H1 (cell line): ENCODE measurements around the gene RPS6KA2. TPM values are rescaled to one million over a fixed set of nuclear protein-coding genes. Genes with fewer than 3 reads are reported as not detected.

Source experiments
- CTCF ChIA-PET: fragments of 300-600 bp; sonication (Branson Sonifier 250); formaldehyde crosslinking; loops from one replicate; lab custom pipeline; 2021; ENCODE audit not compliant: partially characterized antibody; lab: Charles Lee
- POLR2A ChIA-PET: fragments of 300-600 bp; sonication (Branson Sonifier 250); formaldehyde crosslinking; loops from one replicate; lab custom pipeline; 2021; ENCODE audit warnings: inconsistent platforms; ENCODE audit not compliant: partially characterized antibody; lab: Charles Lee
- DNase-seq, 2 experiments: peaks; one replicate each; pipeline versions ENCODE4 v3.0.0 to v3.0.0-alpha.2; 2010 to 2022; ENCODE audit warnings: low spot score in 2 of 2, low read depth in 1 of 2, mixed read lengths in 1 of 2
- FAIRE-seq: peaks from 2 replicates; lab custom pipeline; 2011; peaks lifted over from hg19 to GRCh38; lab: Jason Lieb, UNC
- H2AFZ ChIP-seq: 2 replicates; pipeline ENCODE4 v1.8.1; 2012; ENCODE audit warnings: low read length, inconsistent platforms
- H2AK5ac ChIP-seq: 2 replicates; pipeline ENCODE4 v1.6.1; 2013; ENCODE audit warnings: low read depth, low read length
- H2BK120ac ChIP-seq: replicated peaks from 2 replicates; pipeline ENCODE3; 2013; ENCODE audit warnings: low read depth, low read length, inconsistent platforms
- H2BK12ac ChIP-seq: 2 replicates; pipeline ENCODE4 v1.6.1; 2013; ENCODE audit warnings: low read depth, low read length
- H2BK15ac ChIP-seq: 2 replicates; pipeline ENCODE4 v1.6.1; 2013; ENCODE audit warnings: low read length
- H2BK20ac ChIP-seq: 2 replicates; pipeline ENCODE4 v1.6.1; 2013; ENCODE audit warnings: low read length
- H2BK5ac ChIP-seq: 2 replicates; pipeline ENCODE4 v1.6.1; 2013; ENCODE audit warnings: low read depth, low read length
- H3K14ac ChIP-seq: 2 replicates; pipeline ENCODE4 v1.6.1; 2013; ENCODE audit warnings: inconsistent platforms; ENCODE audit not compliant: insufficient read length
- H3K18ac ChIP-seq: 2 replicates; pipeline ENCODE4 v1.6.1; 2013; ENCODE audit warnings: low read length; ENCODE audit errors: extremely low read depth
- H3K23ac ChIP-seq: 2 replicates; pipeline ENCODE4 v1.6.1; 2013; ENCODE audit warnings: inconsistent platforms; ENCODE audit not compliant: insufficient read length
- H3K23me2 ChIP-seq: 2 replicates; pipeline ENCODE4 v1.6.1; 2013; ENCODE audit warnings: low read depth, low read length
- H3K27ac ChIP-seq: 2 replicates; pipeline ENCODE4 v1.6.1; 2011; ENCODE audit warnings: low read depth, low read length, inconsistent platforms
- H3K27me3 ChIP-seq, 4 experiments: replicated peaks in 1 of 4; 1 replicate in 1 of 4; 2 replicates in 3 of 4; pipeline versions ENCODE4 v1.6.1 to v1.8.1; 2011 to 2013; ENCODE audit warnings: low read length in 3 of 4, mild to moderate bottlenecking in 3 of 4, inconsistent platforms in 2 of 4, mixed read lengths in 2 of 4, moderate library complexity in 1 of 4; ENCODE audit not compliant: control insufficient read depth in 3 of 4, insufficient read depth in 3 of 4; ENCODE audit errors: extremely low read depth in 1 of 4
- H3K36me3 ChIP-seq, 4 experiments: 2 replicates each; pipeline versions ENCODE4 v1.6.1 to v1.8.1; 2011 to 2013; ENCODE audit warnings: mild to moderate bottlenecking in 4 of 4, low read length in 3 of 4, moderate library complexity in 2 of 4, control low read depth in 1 of 4, inconsistent platforms in 1 of 4; ENCODE audit not compliant: insufficient read depth in 4 of 4, control insufficient read depth in 2 of 4
- H3K4ac ChIP-seq: replicated peaks from 2 replicates; pipeline ENCODE3; 2013; ENCODE audit warnings: low read length, low read depth, mixed read lengths, inconsistent platforms; ENCODE audit not compliant: insufficient read length
- H3K4me1 ChIP-seq, 4 experiments: replicated peaks in 1 of 4; 1 replicate in 1 of 4; 2 replicates in 3 of 4; pipeline versions ENCODE4 v1.6.1 to v1.8.1; 2011 to 2013; ENCODE audit warnings: low read length in 3 of 4, inconsistent platforms in 2 of 4, mixed read lengths in 1 of 4; ENCODE audit not compliant: insufficient read depth in 4 of 4, control insufficient read depth in 3 of 4
- H3K4me2 ChIP-seq, 2 experiments: 2 replicates each; pipeline versions ENCODE4 v1.6.1 to v1.8.1; 2011 to 2013; ENCODE audit warnings: low read depth in 2 of 2, low read length in 2 of 2, control low read depth in 1 of 2, inconsistent platforms in 1 of 2, mild to moderate bottlenecking in 1 of 2; ENCODE audit not compliant: insufficient read depth in 1 of 2
- H3K4me3 ChIP-seq, 4 experiments: fragments of 200-600, 300-600 bp in 1 of 4; sonication (generic), shearing (Covaris generic), sonication (Bioruptor Twin) in 1 of 4; 2 replicates each; pipeline versions ENCODE4 v1.5.1 to v1.8.1; 2011 to 2016; ENCODE audit warnings: low read length in 4 of 4, low read depth in 3 of 4, control low read depth in 2 of 4, inconsistent platforms in 2 of 4, mild to moderate bottlenecking in 2 of 4, mixed read lengths in 1 of 4, moderate library complexity in 1 of 4; ENCODE audit not compliant: insufficient read depth in 2 of 4; ENCODE audit errors: extremely low read depth in 1 of 4
- H3K56ac ChIP-seq: replicated peaks from 2 replicates; pipeline ENCODE3; 2013; ENCODE audit warnings: low read depth, mild to moderate bottlenecking, mixed read lengths, low read length, inconsistent platforms; ENCODE audit not compliant: insufficient read length
- H3K79me1 ChIP-seq: 2 replicates; pipeline ENCODE4 v1.6.1; 2013; ENCODE audit warnings: low read depth, low read length, control low read depth
- H3K79me2 ChIP-seq, 2 experiments: 2 replicates each; pipeline versions ENCODE4 v1.6.1 to v1.8.1; 2012 to 2013; ENCODE audit warnings: low read length in 2 of 2, mild to moderate bottlenecking in 2 of 2, inconsistent platforms in 1 of 2; ENCODE audit not compliant: insufficient read depth in 2 of 2, control insufficient read depth in 1 of 2
- H3K9ac ChIP-seq, 4 experiments: replicated peaks in 1 of 4; 1 replicate in 1 of 4; 2 replicates in 3 of 4; pipeline versions ENCODE4 v1.6.1 to v1.8.1; 2011 to 2013; ENCODE audit warnings: low read depth in 3 of 4, low read length in 3 of 4, control low read depth in 2 of 4, mild to moderate bottlenecking in 2 of 4, moderate library complexity in 2 of 4, inconsistent platforms in 1 of 4; ENCODE audit errors: extremely low read depth in 1 of 4
- H3K9me3 ChIP-seq, 2 experiments: 2 replicates each; pipeline versions ENCODE4 v1.6.1 to v1.8.1; 2012 to 2013; ENCODE audit warnings: mild to moderate bottlenecking in 2 of 2, moderate library complexity in 2 of 2, control low read depth in 1 of 2, inconsistent platforms in 1 of 2, low read depth in 1 of 2, low read length in 1 of 2, mixed read lengths in 1 of 2; ENCODE audit not compliant: insufficient read depth in 2 of 2
- H4K20me1 ChIP-seq, 2 experiments: replicated peaks in 1 of 2; 2 replicates each; pipeline versions ENCODE3 to v1.8.1; 2011 to 2013; ENCODE audit warnings: inconsistent platforms in 2 of 2, low read length in 2 of 2, mild to moderate bottlenecking in 1 of 2; ENCODE audit not compliant: insufficient read depth in 2 of 2, control insufficient read depth in 1 of 2
- H4K5ac ChIP-seq: 2 replicates; pipeline ENCODE4 v1.6.1; 2013; ENCODE audit warnings: low read length, low read depth, mixed read lengths, inconsistent platforms; ENCODE audit not compliant: insufficient read length
- H4K8ac ChIP-seq: 2 replicates; pipeline ENCODE4 v1.8.0; 2013; ENCODE audit warnings: mild to moderate bottlenecking, moderate library complexity, low read length, inconsistent platforms; ENCODE audit not compliant: insufficient read depth; ENCODE audit errors: extremely low read depth
- H4K91ac ChIP-seq: replicated peaks from 2 replicates; pipeline ENCODE3; 2013; ENCODE audit warnings: low read length, mixed read lengths, inconsistent platforms; ENCODE audit not compliant: insufficient read length
- ASH2L ChIP-seq: fragments of 200-600, 300-600 bp; sonication (generic); IDR thresholded peaks from one replicate; pipeline ENCODE4 v1.7.1; 2017; ENCODE audit warnings: low read length
- BACH1 ChIP-seq: IDR thresholded peaks from 2 replicates; pipeline ENCODE4 v1.6.1; 2012; ENCODE audit warnings: low read length, improper control_type of control experiment
- CREB1 ChIP-seq: IDR thresholded peaks from 2 replicates; pipeline ENCODE4 v1.6.1; 2012; ENCODE audit warnings: inconsistent platforms
- CTCF ChIP-seq, 3 experiments: IDR thresholded peaks; 1 replicate in 2 of 3; 2 replicates in 1 of 3; pipeline versions ENCODE4 v1.5.1 to v1.6.1; 2011; ENCODE audit warnings: low read length in 3 of 3, mild to moderate bottlenecking in 3 of 3, inconsistent platforms in 2 of 3, low read depth in 1 of 3, moderate library complexity in 1 of 3; ENCODE audit not compliant: insufficient read depth in 1 of 3; ENCODE audit errors: control extremely low read depth in 1 of 3
- HDAC6 ChIP-seq: IDR thresholded peaks from one replicate; pipeline ENCODE4 v1.7.1; 2012; ENCODE audit warnings: low read depth, mild to moderate bottlenecking, inconsistent platforms, low read length, moderate library complexity
- RAD21 ChIP-seq, 2 experiments: IDR thresholded peaks in 1 of 2; conservative IDR thresholded peaks in 1 of 2; 2 replicates each; pipeline ENCODE4 v1.6.1; 2011; ENCODE audit warnings: low read depth in 2 of 2, low read length in 2 of 2, improper control_type of control experiment in 1 of 2, inconsistent platforms in 1 of 2, mild to moderate bottlenecking in 1 of 2, moderate library complexity in 1 of 2
- RFX5 ChIP-seq: IDR thresholded peaks from 2 replicates; pipeline ENCODE4 v1.6.1; 2011; ENCODE audit warnings: low read depth, low read length, improper control_type of control experiment, borderline replicate concordance
- SRF ChIP-seq: IDR thresholded peaks from 2 replicates; pipeline ENCODE4 v1.6.1; 2011; ENCODE audit warnings: mild to moderate bottlenecking, low read depth, low read length, moderate library complexity
- TEAD4 ChIP-seq: IDR thresholded peaks from 2 replicates; pipeline ENCODE4 v1.6.1; 2012; ENCODE audit warnings: low read depth, low read length, inconsistent platforms, mixed read lengths
- WGBS, 2 experiments: shearing (Covaris generic) in 1 of 2; methylation state at CpG; one replicate each; pipeline versions ENCODE4 v1.1.6 to v1.1.7; 2013 to 2015; ENCODE audit warnings: low lambda C conversion rate in 2 of 2, mixed read lengths in 2 of 2, inconsistent platforms in 1 of 2, low coverage in 1 of 2, missing lambda C conversion rate in 1 of 2; ENCODE audit not compliant: insufficient replicate concordance in 2 of 2, insufficient coverage in 1 of 2, insufficient read length in 1 of 2; ENCODE audit errors: extremely low coverage in 1 of 2, missing lambda C conversion rate in 1 of 2; 5-methylcytosine and 5-hydroxymethylcytosine counted together
- polyA plus RNA-seq, 7 experiments: library from polyadenylated mRNA; depleted of rRNA in 3 of 7; stranded (reverse) in 5 of 7; unstranded in 2 of 7; fragments of >200 nt in 5 of 7; fragments of 200-250 nt in 2 of 7; gene quantifications; 1 replicate in 5 of 7; 2 replicates in 1 of 7; 4 replicates in 1 of 7; pipeline versions ENCODE4 v1.2.1 to v1.2.3, GENCODE V29; 2011 to 2013; ENCODE audit warnings: missing spikeins in 2 of 7, mixed read lengths in 2 of 7
- total RNA-seq: library from RNA; stranded (reverse); fragmentation: NEBNext Ultra II Directional; extraction: Animal tissue kit (Norgen Biotek cat#: 25700); gene quantifications from 2 replicates; pipeline ENCODE4 v1.2.1, GENCODE V29; 2021

The RPS6KA2 gene
- total and polyA plus RNA-seq, 2 of the 8 experiments (the other 6 are each of a cell fraction or from before 2014, with no cell fraction given): 8.8 to 25.7 TPM

- H3K36me3 ChIP-seq: peaks cover 0 to 6% (median 2%) of the 10 kb centered on the region in 4 experiments; a peak in 3 of 8 replicates
- no peak overlapping the region for H2BK120ac ChIP-seq
- ChIA-PET POLR2A (interaction anchor here (0.5 to 1.6 kb wide), 3 partner anchors 10 to 54 kb away, joined by 3 to 4 read pairs (median 3); no protein-coding TSS in a partner anchor), CTCF (interaction anchor here (0.6 to 1.2 kb wide), 3 partner anchors 11 to 29 kb away, joined by 3 to 4 read pairs (median 3); no protein-coding TSS in a partner anchor)
- H3K23ac ChIP-seq: no peak overlapping the region
- no peak overlapping the region for H2AK5ac ChIP-seq
- H2BK5ac ChIP-seq: no peak overlapping the region
- no peak for FAIRE-seq
- H3K27ac ChIP-seq: no peak overlapping the region
- H3K9me3 ChIP-seq: no peaks in the 10 kb centered on the region
- no peaks in the 10 kb centered on the region for H3K79me2 ChIP-seq
- no peak overlapping the region for H3K4ac ChIP-seq
- no peak for DNase-seq
- no peaks in the 10 kb centered on the region for H3K23me2 ChIP-seq
- H4K20me1 ChIP-seq: peaks cover 2 to 5% of the 10 kb centered on the region in 2 experiments
- peaks cover 0 to 3% (median 1%) of the 10 kb centered on the region in 4 experiments; a peak in 1 of 7 replicates for H3K4me1 ChIP-seq
- H3K79me1 ChIP-seq: no peaks in the 10 kb centered on the region
- peak overlapping the region; percentile 86 for H4K8ac ChIP-seq
- H3K14ac ChIP-seq: no peak overlapping the region
- H3K9ac ChIP-seq: no peak overlapping the region
- H2AFZ ChIP-seq: no peak overlapping the region
- no peaks in the 10 kb centered on the region for H3K27me3 ChIP-seq
- no peak overlapping the region for H4K5ac ChIP-seq
- H2BK20ac ChIP-seq: no peak overlapping the region
- H3K4me3 ChIP-seq: no peak overlapping the region
- H2BK15ac ChIP-seq: no peak overlapping the region
- H4K91ac ChIP-seq: no peak overlapping the region
- no peak overlapping the region for H2BK12ac ChIP-seq
- WGBS, 2 experiments: 79% methylated on average over 25 of the region's 25 CpGs; no CpG with 5 or more reads in 1 of the 2 experiments
- H3K18ac ChIP-seq: no peak overlapping the region
- H3K56ac ChIP-seq: no peak overlapping the region
- no peak overlapping the region for H3K4me2 ChIP-seq
- TF ChIP-seq TEAD4: no peak
- no peak for TF ChIP-seq ASH2L
- no peak for TF ChIP-seq CTCF (IDR thresholded peaks at IDR 0.05; ENCODE audit: control extremely low read depth in 1 of 3, insufficient read depth in 1 of 3, low read depth in 1 of 3, low read length in 3 of 3)
- TF ChIP-seq CREB1: no peak
- no peak for TF ChIP-seq RFX5
- TF ChIP-seq HDAC6: no peak
- no peak for TF ChIP-seq BACH1
- TF ChIP-seq RAD21 (IDR thresholded peaks at IDR 0.05 in 1 of 2, conservative IDR thresholded peaks at IDR 0.05 in 1 of 2; ENCODE audit: low read depth in 2 of 2, low read length in 2 of 2): no peak
- TF ChIP-seq SRF: no peak
These were observed 166.3 kb downstream of the RPS6KA2 start for GRCh38 chr6:166460473-166461437.
